ENCODE results near the gene SYT9.

DNA sequence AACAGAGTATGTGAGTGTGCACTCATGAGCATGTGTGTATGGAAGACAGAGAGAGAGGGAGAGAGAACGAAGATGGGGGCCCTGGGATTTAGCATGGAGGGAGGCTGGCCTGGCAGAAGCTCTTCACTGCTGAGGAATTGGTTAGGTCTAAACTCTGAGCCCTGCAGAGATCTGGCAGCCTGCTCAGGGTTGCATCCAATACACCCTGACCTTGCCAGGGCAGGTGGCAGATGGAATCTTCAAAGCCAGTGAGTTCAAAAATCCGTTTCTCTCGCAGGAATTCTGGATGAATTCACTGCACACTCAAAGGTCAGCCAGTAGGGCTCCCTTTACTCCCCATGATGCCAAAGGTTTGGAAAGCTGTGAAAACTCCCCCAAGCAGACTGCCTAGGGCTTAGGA is 172.2 kb downstream of the SYT9 start:
- TF ChIP-seq, protein P1, sequence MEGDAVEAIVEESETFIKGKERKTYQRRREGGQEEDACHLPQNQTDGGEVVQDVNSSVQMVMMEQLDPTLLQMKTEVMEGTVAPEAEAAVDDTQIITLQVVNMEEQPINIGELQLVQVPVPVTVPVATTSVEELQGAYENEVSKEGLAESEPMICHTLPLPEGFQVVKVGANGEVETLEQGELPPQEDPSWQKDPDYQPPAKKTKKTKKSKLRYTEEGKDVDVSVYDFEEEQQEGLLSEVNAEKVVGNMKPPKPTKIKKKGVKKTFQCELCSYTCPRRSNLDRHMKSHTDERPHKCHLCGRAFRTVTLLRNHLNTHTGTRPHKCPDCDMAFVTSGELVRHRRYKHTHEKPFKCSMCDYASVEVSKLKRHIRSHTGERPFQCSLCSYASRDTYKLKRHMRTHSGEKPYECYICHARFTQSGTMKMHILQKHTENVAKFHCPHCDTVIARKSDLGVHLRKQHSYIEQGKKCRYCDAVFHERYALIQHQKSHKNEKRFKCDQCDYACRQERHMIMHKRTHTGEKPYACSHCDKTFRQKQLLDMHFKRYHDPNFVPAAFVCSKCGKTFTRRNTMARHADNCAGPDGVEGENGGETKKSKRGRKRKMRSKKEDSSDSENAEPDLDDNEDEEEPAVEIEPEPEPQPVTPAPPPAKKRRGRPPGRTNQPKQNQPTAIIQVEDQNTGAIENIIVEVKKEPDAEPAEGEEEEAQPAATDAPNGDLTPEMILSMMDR (IDR thresholded peaks at IDR 0.05): no peak
- TF ChIP-seq EP300 (IDR thresholded peaks at IDR 0.05; ENCODE audit: low read depth): no peak
